ENCODE results near the gene MUC12. TPM values are rescaled to one million over a fixed set of nuclear protein-coding genes. Genes with fewer than 3 reads are reported as not detected.
"Not testable (repeated sequence)": the region's sequence is repeated elsewhere in the genome, so short reads cannot be mapped to it uniquely, and the experiment has no call there.

The MUC12 gene
- total and polyA plus RNA-seq, 2 of the 8 experiments (the other 6 are each of a cell fraction or from before 2014, with no cell fraction given): 7.7 to 16.2 TPM

DNA sequence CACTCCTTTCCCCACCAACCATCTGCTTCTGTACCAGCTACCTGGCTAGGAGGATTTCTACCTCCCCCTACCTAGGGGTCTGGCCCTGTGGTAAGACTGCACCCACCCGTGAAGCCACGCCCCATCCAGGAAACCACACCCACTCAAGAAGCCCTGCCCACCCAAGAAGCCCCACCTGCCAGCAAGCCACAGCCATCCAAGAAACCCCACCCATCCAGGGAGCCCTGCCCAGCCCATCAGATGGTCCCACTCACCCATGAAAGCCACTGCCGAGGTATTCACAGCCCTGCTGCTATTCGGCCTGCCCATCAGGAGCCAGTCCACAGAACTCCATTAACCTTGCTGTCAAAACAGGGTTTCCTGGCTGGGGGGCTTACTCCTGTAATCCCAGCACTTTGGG, 35.6 kb upstream of the MUC12 start (continued):
- TF ChIP-seq, protein P1, sequence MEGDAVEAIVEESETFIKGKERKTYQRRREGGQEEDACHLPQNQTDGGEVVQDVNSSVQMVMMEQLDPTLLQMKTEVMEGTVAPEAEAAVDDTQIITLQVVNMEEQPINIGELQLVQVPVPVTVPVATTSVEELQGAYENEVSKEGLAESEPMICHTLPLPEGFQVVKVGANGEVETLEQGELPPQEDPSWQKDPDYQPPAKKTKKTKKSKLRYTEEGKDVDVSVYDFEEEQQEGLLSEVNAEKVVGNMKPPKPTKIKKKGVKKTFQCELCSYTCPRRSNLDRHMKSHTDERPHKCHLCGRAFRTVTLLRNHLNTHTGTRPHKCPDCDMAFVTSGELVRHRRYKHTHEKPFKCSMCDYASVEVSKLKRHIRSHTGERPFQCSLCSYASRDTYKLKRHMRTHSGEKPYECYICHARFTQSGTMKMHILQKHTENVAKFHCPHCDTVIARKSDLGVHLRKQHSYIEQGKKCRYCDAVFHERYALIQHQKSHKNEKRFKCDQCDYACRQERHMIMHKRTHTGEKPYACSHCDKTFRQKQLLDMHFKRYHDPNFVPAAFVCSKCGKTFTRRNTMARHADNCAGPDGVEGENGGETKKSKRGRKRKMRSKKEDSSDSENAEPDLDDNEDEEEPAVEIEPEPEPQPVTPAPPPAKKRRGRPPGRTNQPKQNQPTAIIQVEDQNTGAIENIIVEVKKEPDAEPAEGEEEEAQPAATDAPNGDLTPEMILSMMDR (IDR thresholded peaks at IDR 0.05; ENCODE audit: control extremely low read depth in 1 of 3, insufficient read depth in 1 of 3, low read depth in 1 of 3, low read length in 3 of 3): no peak
- no peak for TF ChIP-seq POU5F1 (IDR thresholded peaks at IDR 0.05; ENCODE audit: low read depth, low read length)
- TF ChIP-seq, protein P2, sequence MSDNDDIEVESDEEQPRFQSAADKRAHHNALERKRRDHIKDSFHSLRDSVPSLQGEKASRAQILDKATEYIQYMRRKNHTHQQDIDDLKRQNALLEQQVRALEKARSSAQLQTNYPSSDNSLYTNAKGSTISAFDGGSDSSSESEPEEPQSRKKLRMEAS (IDR thresholded peaks at IDR 0.05): no peak
- TF ChIP-seq POLR2A (IDR thresholded peaks at IDR 0.05; ENCODE audit: control extremely low read depth in 1 of 2, low read depth in 2 of 2, low read length in 2 of 2): no peak
- no peak for TF ChIP-seq EP300 (IDR thresholded peaks at IDR 0.05; ENCODE audit: borderline replicate concordance in 1 of 2, low read depth in 2 of 2, low read length in 2 of 2)
- TF ChIP-seq NANOG (IDR thresholded peaks at IDR 0.05; ENCODE audit: insufficient read depth, low read depth, low read length, poor library complexity, severe bottlenecking): no peak
- TF ChIP-seq SP2 (IDR thresholded peaks at IDR 0.05; ENCODE audit: low read length): no peak
- TF ChIP-seq NRF1 (IDR thresholded peaks at IDR 0.05; ENCODE audit: low read depth, low read length): no peak
- no peak for TF ChIP-seq FOSL1 (IDR thresholded peaks at IDR 0.05; ENCODE audit: insufficient read depth, low read depth, low read length)

DNA sequence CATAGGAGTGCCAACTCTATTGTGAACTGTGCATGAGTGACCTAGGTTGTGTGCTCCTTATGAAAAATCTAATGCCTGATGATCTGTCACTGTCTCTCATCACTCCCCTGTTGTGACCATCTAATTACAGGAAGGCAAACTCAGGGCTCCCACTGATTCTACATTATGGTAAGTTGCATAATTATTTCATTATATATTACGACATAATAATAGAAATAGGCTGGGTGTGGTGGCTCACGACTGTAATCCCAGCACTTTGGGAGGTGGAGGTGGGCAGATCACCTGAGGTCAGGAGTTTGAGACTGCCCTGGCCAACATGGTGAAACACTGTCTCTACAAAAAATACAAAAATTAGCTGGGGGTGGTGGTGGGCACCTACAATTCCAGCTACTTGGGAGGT, 34.0 kb upstream of the MUC12 start:
- not testable (repeated sequence) for H2BK12ac ChIP-seq (ENCODE audit: low read depth, low read length); H3K9ac ChIP-seq (replicated peaks in 1 of 4; ENCODE audit: extremely low read depth in 1 of 4, low read depth in 3 of 4, low read length in 3 of 4); H4K91ac ChIP-seq (replicated peaks; ENCODE audit: insufficient read length, low read length); H3K4me3 ChIP-seq (ENCODE audit: extremely low read depth in 1 of 4, insufficient read depth in 2 of 4, low read depth in 3 of 4, low read length in 4 of 4); H4K5ac ChIP-seq (ENCODE audit: insufficient read length, low read depth, low read length); H3K4me1 ChIP-seq (replicated peaks in 1 of 4; ENCODE audit: control insufficient read depth in 3 of 4, insufficient read depth in 4 of 4, low read length in 3 of 4); H2BK5ac ChIP-seq (ENCODE audit: low read depth, low read length); H3K36me3 ChIP-seq (ENCODE audit: control insufficient read depth in 2 of 4, insufficient read depth in 4 of 4, low read length in 3 of 4); H3K56ac ChIP-seq (replicated peaks; ENCODE audit: insufficient read length, low read depth, low read length); H2BK120ac ChIP-seq (replicated peaks; ENCODE audit: low read depth, low read length); H3K4ac ChIP-seq (replicated peaks; ENCODE audit: insufficient read length, low read depth, low read length); DNase-seq (ENCODE audit: low read depth in 1 of 2, low spot score in 2 of 2); H3K23ac ChIP-seq (ENCODE audit: insufficient read length); H2BK20ac ChIP-seq (ENCODE audit: low read length); FAIRE-seq; H3K4me2 ChIP-seq (ENCODE audit: insufficient read depth in 1 of 2, low read depth in 2 of 2, low read length in 2 of 2); H3K27ac ChIP-seq (ENCODE audit: low read depth, low read length); H3K27me3 ChIP-seq (replicated peaks in 1 of 4; ENCODE audit: control insufficient read depth in 3 of 4, extremely low read depth in 1 of 4, insufficient read depth in 3 of 4, low read length in 3 of 4); H2AK5ac ChIP-seq (ENCODE audit: low read depth, low read length); H2AFZ ChIP-seq (ENCODE audit: low read length); H3K18ac ChIP-seq (ENCODE audit: extremely low read depth, low read length); H4K20me1 ChIP-seq (replicated peaks in 1 of 2; ENCODE audit: control insufficient read depth in 1 of 2, insufficient read depth in 2 of 2, low read length in 2 of 2); H2BK15ac ChIP-seq (ENCODE audit: low read length); H4K8ac ChIP-seq (ENCODE audit: extremely low read depth, insufficient read depth, low read length); H3K14ac ChIP-seq (ENCODE audit: insufficient read length); H3K79me2 ChIP-seq (ENCODE audit: control insufficient read depth in 1 of 2, insufficient read depth in 2 of 2, low read length in 2 of 2); H3K23me2 ChIP-seq (ENCODE audit: low read depth, low read length); H3K79me1 ChIP-seq (ENCODE audit: low read depth, low read length)
- ChIA-PET CTCF (ENCODE audit: partially characterized antibody) (interaction anchor here (0.7 to 1.4 kb wide), 3 partner anchors 10 to 15 kb away, joined by 3 to 4 read pairs (median 3); no protein-coding TSS in a partner anchor), POLR2A (ENCODE audit: partially characterized antibody) (interaction anchor here (1.0 to 1.3 kb wide), 3 partner anchors 11 to 46 kb away, joined by 3 to 5 read pairs (median 3); partner anchors contain the start of gene UFSP1)
- peaks cover 6 to 15% of the 10 kb centered on the region in 2 experiments for H3K9me3 ChIP-seq (ENCODE audit: insufficient read depth in 2 of 2, low read depth in 1 of 2, low read length in 1 of 2)
- 85% methylated on average over 2 of the region's 2 CpGs; no CpG with 5 or more reads in 1 of the 2 experiments for WGBS, 2 experiments (ENCODE audit: extremely low coverage in 1 of 2, insufficient coverage in 1 of 2, insufficient read length in 1 of 2, insufficient replicate concordance in 2 of 2, low coverage in 1 of 2, low lambda C conversion rate in 2 of 2, missing lambda C conversion rate in 1 of 2)
